ENCODE measurements around the gene GDPD5.

The GDPD5 gene

GRCh38 chr11:75450826-75451821 lies 74.6 kb downstream of the GDPD5 start:
- no peaks in the 10 kb centered on the region for H3K27me3 ChIP-seq (ENCODE audit: control insufficient read depth, insufficient read depth, low read length)
- H3K4me3 ChIP-seq (ENCODE audit: low read length): no peak overlapping the region
- H3K36me3 ChIP-seq (ENCODE audit: control insufficient read depth, low read depth, low read length): no peaks in the 10 kb centered on the region

GRCh38 chr11:75450236-75450635 lies 75.5 kb downstream of the GDPD5 start:
- Histone ChIP-seq H3K27me3 (ENCODE audit: control insufficient read depth, insufficient read depth, low read length) (no peaks in the 10 kb centered on the region), H3K9ac (ENCODE audit: low read length) (no peak overlapping the region), H3K9me3 (ENCODE audit: control insufficient read depth, low read depth, low read length) (no peaks in the 10 kb centered on the region), H3K27ac (ENCODE audit: low read length) (no peak overlapping the region), H3K4me3 (ENCODE audit: low read length) (no peak overlapping the region), H3K4me1 (ENCODE audit: control insufficient read depth, low read depth, low read length) (peaks cover 5% of the 10 kb centered on the region), H3K36me3 (ENCODE audit: control insufficient read depth, low read depth, low read length) (no peaks in the 10 kb centered on the region)

More at GRCh38 chr11:75450826-75451821, 74.6 kb downstream of the GDPD5 start:
- Histone ChIP-seq H3K9ac (ENCODE audit: low read length) (no peak overlapping the region), H3K9me3 (ENCODE audit: control insufficient read depth, low read depth, low read length) (no peaks in the 10 kb centered on the region), H3K27ac (ENCODE audit: low read length) (no peak overlapping the region), H3K4me1 (ENCODE audit: control insufficient read depth, low read depth, low read length) (peaks cover 6% of the 10 kb centered on the region)

DNA sequence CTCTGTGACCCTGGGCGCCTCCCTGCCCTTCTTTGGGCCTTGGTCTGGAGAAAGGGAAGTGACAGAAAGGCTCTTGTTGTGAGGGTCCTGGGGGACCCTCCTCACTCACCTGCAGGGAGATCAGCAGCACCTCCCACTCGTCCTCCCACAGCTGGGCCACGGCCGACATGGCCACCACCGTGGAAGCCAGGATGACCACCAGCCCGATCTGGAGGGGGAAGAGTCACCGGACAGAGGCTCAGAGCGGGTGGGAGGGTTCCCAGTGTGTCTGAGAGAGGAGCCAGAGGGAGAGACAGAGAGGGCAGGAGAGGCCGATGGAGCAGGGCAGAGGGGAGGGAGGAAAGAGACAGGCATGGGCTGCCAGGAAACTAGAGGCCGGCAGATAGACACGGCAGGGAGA lies 76.0 kb downstream of the GDPD5 start:
- H3K27me3 ChIP-seq (ENCODE audit: control insufficient read depth, insufficient read depth, low read length): no peaks in the 10 kb centered on the region
- H3K27ac ChIP-seq (ENCODE audit: low read length): no peak overlapping the region
- H3K4me1 ChIP-seq (ENCODE audit: control insufficient read depth, low read depth, low read length): peaks cover under 1% of the 10 kb centered on the region
- no peaks in the 10 kb centered on the region for H3K9me3 ChIP-seq (ENCODE audit: control insufficient read depth, low read depth, low read length)
- no peak overlapping the region for H3K9ac ChIP-seq (ENCODE audit: low read length)
- H3K4me3 ChIP-seq (ENCODE audit: low read length): no peak overlapping the region
- H3K36me3 ChIP-seq (ENCODE audit: control insufficient read depth, low read depth, low read length): no peaks in the 10 kb centered on the region

- H3K36me3 ChIP-seq (ENCODE audit: control insufficient read depth, low read depth, low read length): no peaks in the 10 kb centered on the region
- no peaks in the 10 kb centered on the region for H3K27me3 ChIP-seq (ENCODE audit: control insufficient read depth, insufficient read depth, low read length)
- no peaks in the 10 kb centered on the region for H3K4me1 ChIP-seq (ENCODE audit: control insufficient read depth, low read depth, low read length)
- no peaks in the 10 kb centered on the region for H3K9me3 ChIP-seq (ENCODE audit: control insufficient read depth, low read depth, low read length)
- H3K9ac ChIP-seq (ENCODE audit: low read length): no peak overlapping the region
- H3K27ac ChIP-seq (ENCODE audit: low read length): no peak overlapping the region
- H3K4me3 ChIP-seq (ENCODE audit: low read length): no peak overlapping the region
Measured at GRCh38 chr11:75449271-75449670, 76.5 kb downstream of the GDPD5 start.

DNA sequence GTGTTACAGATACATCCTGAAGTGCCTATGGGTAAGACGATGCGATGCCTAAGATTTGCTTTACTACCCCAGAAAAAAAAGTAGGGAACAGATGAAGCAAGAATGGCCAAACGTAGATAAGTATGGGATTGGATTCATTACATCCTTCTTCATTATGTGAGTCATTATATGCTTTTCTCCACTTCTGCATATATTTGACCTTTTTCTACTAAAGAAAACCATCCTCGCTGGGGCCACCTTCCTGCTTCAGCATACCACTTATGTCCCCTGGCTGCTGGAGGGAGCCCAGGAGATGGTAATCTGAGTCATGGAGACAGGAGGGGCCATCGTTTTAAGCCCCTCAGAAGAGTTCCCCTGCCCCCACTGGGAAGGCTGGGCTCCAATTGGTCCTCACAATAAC lies 78.3 kb downstream of the GDPD5 start:
- H3K27me3 ChIP-seq (ENCODE audit: control insufficient read depth, insufficient read depth, low read length): no peaks in the 10 kb centered on the region
- no peak overlapping the region for H3K9ac ChIP-seq (ENCODE audit: low read length)
- no peaks in the 10 kb centered on the region for H3K4me1 ChIP-seq (ENCODE audit: control insufficient read depth, low read depth, low read length)
- no peaks in the 10 kb centered on the region for H3K9me3 ChIP-seq (ENCODE audit: control insufficient read depth, low read depth, low read length)
- H3K27ac ChIP-seq (ENCODE audit: low read length): no peak overlapping the region
- H3K4me3 ChIP-seq (ENCODE audit: low read length): no peak overlapping the region
- no peaks in the 10 kb centered on the region for H3K36me3 ChIP-seq (ENCODE audit: control insufficient read depth, low read depth, low read length)

DNA sequence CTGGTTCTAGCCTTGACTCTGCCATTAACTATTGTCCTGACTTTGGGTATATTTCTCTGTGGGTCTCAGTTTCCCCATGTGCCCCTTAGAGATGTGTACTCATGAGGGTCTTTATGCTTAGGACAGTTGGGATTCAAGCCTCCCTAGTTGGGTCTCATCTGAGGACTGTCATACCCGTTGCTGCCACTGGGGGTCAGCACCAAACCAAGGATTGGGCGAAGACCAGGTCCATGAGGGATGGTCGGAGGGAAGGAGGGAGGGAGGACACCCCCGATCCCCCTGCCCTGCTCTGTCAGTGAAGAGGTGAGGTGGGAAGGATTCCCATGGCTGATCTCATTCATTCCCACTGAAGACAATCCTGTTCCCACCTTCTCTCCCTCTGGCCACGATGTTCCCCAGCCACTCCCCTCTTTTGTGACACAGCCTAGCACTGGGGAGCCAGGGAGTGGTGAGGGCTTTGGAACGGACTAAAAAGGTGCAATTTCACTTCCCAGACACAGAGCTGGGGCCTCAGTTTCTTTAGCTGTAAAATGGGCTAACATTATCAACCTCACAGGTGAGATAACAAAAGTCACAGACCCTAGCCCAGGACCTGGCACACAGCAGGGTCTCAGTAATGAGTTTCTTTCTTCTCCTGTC lies 80.3 kb downstream of the GDPD5 start:
- H3K9ac ChIP-seq (ENCODE audit: low read length): no peak overlapping the region
- no peak overlapping the region for H3K4me3 ChIP-seq (ENCODE audit: low read length)
- H3K27ac ChIP-seq (ENCODE audit: low read length): no peak overlapping the region
- H3K27me3 ChIP-seq (ENCODE audit: control insufficient read depth, insufficient read depth, low read length): no peaks in the 10 kb centered on the region
- no peaks in the 10 kb centered on the region for H3K9me3 ChIP-seq (ENCODE audit: control insufficient read depth, low read depth, low read length)
- H3K4me1 ChIP-seq (ENCODE audit: control insufficient read depth, low read depth, low read length): no peaks in the 10 kb centered on the region
- H3K36me3 ChIP-seq (ENCODE audit: control insufficient read depth, low read depth, low read length): no peaks in the 10 kb centered on the region

DNA sequence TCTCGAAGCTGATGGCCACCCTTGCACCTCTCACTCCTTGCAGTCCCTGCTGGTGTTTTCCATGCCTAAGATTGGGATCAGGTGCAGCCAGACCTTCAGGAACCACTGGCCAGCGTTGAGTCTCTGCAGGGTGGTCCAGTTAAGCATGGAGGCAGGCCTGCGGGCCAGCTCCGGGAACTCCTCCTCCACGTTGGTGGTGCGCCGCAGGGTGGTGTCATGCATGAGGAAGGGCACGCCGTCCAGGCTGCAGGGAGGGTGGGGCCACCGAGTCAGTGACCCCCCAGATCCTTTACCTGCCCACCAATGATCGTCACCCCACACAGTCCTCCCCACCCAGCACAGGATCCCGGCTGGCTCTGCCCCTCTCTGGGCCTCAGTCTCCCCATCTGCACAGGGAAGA lies 82.7 kb downstream of the GDPD5 start:
- no peaks in the 10 kb centered on the region for H3K36me3 ChIP-seq (ENCODE audit: control insufficient read depth, low read depth, low read length)
- no peaks in the 10 kb centered on the region for H3K27me3 ChIP-seq (ENCODE audit: control insufficient read depth, insufficient read depth, low read length)
- H3K9ac ChIP-seq (ENCODE audit: low read length): no peak overlapping the region
- H3K27ac ChIP-seq (ENCODE audit: low read length): no peak overlapping the region
- no peaks in the 10 kb centered on the region for H3K9me3 ChIP-seq (ENCODE audit: control insufficient read depth, low read depth, low read length)
- no peaks in the 10 kb centered on the region for H3K4me1 ChIP-seq (ENCODE audit: control insufficient read depth, low read depth, low read length)
- H3K4me3 ChIP-seq (ENCODE audit: low read length): no peak overlapping the region

DNA sequence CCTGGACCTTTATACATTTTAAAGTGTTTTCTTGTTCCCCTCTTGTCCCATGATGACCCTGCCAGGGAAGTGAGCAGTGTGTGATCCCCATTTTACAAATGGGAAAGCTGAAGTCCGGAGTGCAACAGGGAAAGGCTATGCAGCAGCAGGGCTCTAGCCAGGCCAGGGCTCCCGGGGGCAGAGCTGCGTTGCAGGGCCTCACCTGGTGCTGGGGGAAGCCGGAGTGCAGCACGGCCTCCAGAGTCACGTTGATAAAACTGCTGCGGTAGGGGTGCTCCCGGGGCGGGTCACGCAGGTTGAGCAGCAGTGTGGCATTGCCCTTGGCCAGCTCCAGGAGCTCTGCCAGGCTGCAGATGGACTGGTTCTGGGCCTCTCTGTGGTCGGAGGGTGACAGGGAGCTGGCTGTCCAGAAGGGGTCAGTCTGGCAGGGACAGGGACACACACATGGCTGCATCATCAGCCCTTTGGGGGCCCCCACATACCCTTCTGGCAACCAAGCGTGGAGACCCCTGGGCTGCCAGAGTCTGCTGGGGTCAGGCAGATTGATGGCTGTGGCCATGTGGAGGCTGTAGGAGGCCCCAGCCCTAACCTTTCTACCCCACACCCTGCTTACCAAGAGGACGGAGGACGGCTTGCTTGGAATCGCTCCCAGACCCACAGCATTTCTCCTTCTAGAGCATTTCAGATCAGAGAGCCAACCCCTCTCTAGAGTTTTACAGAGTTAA lies 83.4 kb downstream of the GDPD5 start:
- Histone ChIP-seq H3K36me3 (ENCODE audit: control insufficient read depth, low read depth, low read length) (no peaks in the 10 kb centered on the region), H3K4me1 (ENCODE audit: control insufficient read depth, low read depth, low read length) (no peaks in the 10 kb centered on the region), H3K4me3 (ENCODE audit: low read length) (no peak overlapping the region), H3K27me3 (ENCODE audit: control insufficient read depth, insufficient read depth, low read length) (no peaks in the 10 kb centered on the region), H3K9ac (ENCODE audit: low read length) (no peak overlapping the region), H3K9me3 (ENCODE audit: control insufficient read depth, low read depth, low read length) (no peaks in the 10 kb centered on the region), H3K27ac (ENCODE audit: low read length) (no peak overlapping the region)

DNA sequence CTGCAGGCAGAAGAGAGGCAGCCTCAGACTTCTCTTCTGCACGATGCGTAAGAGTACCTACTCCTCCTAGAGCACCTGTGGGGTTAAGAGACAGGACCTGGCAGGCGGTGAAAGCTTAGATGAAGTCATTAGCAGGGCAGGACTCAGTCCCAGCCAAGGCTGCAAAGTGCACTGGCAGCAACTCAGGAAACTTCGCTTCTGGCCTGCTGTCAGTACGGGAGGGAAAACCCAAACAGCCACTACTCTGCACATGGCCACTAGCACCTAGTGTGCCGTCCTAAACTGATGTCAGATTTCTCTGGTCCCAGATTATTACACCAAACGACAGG lies 84.0 kb downstream of the GDPD5 start:
- Histone ChIP-seq H3K9ac (ENCODE audit: low read length) (no peak overlapping the region), H3K4me1 (ENCODE audit: control insufficient read depth, low read depth, low read length) (no peaks in the 10 kb centered on the region), H3K27me3 (ENCODE audit: control insufficient read depth, insufficient read depth, low read length) (no peaks in the 10 kb centered on the region), H3K27ac (ENCODE audit: low read length) (no peak overlapping the region), H3K4me3 (ENCODE audit: low read length) (no peak overlapping the region), H3K9me3 (ENCODE audit: control insufficient read depth, low read depth, low read length) (no peaks in the 10 kb centered on the region), H3K36me3 (ENCODE audit: control insufficient read depth, low read depth, low read length) (no peaks in the 10 kb centered on the region)

DNA sequence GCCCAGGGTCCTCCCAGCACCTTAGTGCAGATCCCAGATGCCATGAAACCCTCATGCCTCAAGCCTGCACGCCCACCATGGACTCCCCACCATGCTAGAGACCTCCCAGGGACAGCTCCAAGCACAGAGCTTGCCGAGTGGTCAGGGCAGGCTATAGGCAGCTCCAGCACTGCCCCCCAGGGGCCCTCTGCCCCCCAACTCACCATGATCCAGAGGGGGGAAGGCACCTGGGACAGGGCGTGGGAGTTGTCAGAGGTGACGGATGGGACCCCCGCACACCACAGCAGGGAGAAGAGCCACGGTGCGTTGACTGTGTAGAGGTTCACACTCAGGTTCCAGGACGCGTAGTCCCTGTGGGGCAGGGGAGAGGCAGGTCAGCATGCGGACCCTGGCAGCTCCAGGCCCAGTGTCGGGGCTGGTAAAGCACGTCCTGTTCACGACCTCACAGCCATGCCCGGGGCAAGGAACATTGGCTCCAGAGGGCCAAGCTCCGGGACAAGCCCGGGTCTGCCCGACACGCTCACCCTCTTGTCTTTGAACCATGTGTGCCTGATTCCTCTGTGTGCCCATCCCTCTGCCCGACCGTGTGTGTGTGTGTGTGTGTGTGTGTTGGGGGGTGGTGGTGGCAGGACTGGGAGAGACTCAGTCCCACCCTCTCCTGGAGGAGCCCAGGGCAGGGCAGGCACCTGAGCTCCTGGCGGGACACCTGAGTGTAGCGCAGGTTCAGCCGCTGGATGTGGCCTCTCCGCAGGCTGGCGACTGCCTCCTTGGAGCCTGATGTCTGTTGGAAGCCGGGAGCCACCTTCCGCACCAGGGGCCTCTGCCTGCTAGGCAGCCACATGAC lies 84.6 kb downstream of the GDPD5 start:
- Histone ChIP-seq H3K9me3 (ENCODE audit: control insufficient read depth, low read depth, low read length) (no peaks in the 10 kb centered on the region), H3K27me3 (ENCODE audit: control insufficient read depth, insufficient read depth, low read length) (no peaks in the 10 kb centered on the region)

More for the DNA sequence above, 84.6 kb downstream of the GDPD5 start:
- Histone ChIP-seq H3K4me3 (ENCODE audit: low read length) (no peak overlapping the region), H3K4me1 (ENCODE audit: control insufficient read depth, low read depth, low read length) (no peaks in the 10 kb centered on the region), H3K9ac (ENCODE audit: low read length) (no peak overlapping the region), H3K36me3 (ENCODE audit: control insufficient read depth, low read depth, low read length) (no peaks in the 10 kb centered on the region), H3K27ac (ENCODE audit: low read length) (no peak overlapping the region)
